ENCODE measurements around the gene SLF2. TPM values are rescaled to one million over a fixed set of nuclear protein-coding genes. Genes with fewer than 3 reads are reported as not detected.
"Not testable (repeated sequence)": the region's sequence is repeated elsewhere in the genome, so short reads cannot be mapped to it uniquely, and the experiment has no call there.

SLF2 gene
- total RNA-seq, 1 donor from 2014 or later, result 40.0 TPM

GRCh38 chr10:100962351-100963080 is 49.8 kb downstream of the SLF2 start:
- no peak for DNase-seq (ENCODE audit: low spot score)

GRCh38 chr10:100963826-100964225 is 51.1 kb downstream of the SLF2 start:
- DNase-seq (ENCODE audit: low spot score), result no peak

- no peak for DNase-seq (ENCODE audit: low spot score)
Observed at GRCh38 chr10:100965820-100966219, 53.1 kb downstream of the SLF2 start.

GRCh38 chr10:100966887-100967286 is 54.1 kb downstream of the SLF2 start:
- no peak for DNase-seq (ENCODE audit: low spot score)

GRCh38 chr10:100967332-100967731 is 54.6 kb downstream of the SLF2 start:
- DNase-seq (ENCODE audit: low spot score), result no peak

- no peak for DNase-seq (ENCODE audit: low spot score)
Observed at GRCh38 chr10:100968062-100968736, 55.4 kb downstream of the SLF2 start.

- no peak for DNase-seq (ENCODE audit: low spot score)
Observed at GRCh38 chr10:100968863-100969186, 56.1 kb downstream of the SLF2 start.

- no peak for DNase-seq (ENCODE audit: low spot score)
Observed at GRCh38 chr10:100969187-100970075, 56.7 kb downstream of the SLF2 start, which contains the start of gene SEMA4G. Gene SEMA4G (plus strand): TSS chr10:100969504. CDS start chr10:100972913, 3,409 bp downstream.

- DNase-seq (ENCODE audit: low spot score), result no peak
Observed at GRCh38 chr10:100970076-100970913, 57.5 kb downstream of the SLF2 start.

GRCh38 chr10:100970914-100971811 is 58.4 kb downstream of the SLF2 start:
- DNase-seq (ENCODE audit: low spot score), result no peak

GRCh38 chr10:100972115-100972903 is 59.5 kb downstream of the SLF2 start:
- no peak for DNase-seq (ENCODE audit: low spot score)

GRCh38 chr10:100972904-100973535 is 60.3 kb downstream of the SLF2 start:
- DNase-seq (ENCODE audit: low spot score), result no peak

- not testable (repeated sequence) for DNase-seq (ENCODE audit: low spot score)
Observed at GRCh38 chr10:100975397-100975796, 62.6 kb downstream of the SLF2 start.

GRCh38 chr10:100976906-100977305 is 64.1 kb downstream of the SLF2 start:
- no peak for DNase-seq (ENCODE audit: low spot score)

- no peak for DNase-seq (ENCODE audit: low spot score)
Observed at GRCh38 chr10:100977436-100977835, 64.7 kb downstream of the SLF2 start.

- no peak for DNase-seq (ENCODE audit: low spot score)
Observed at GRCh38 chr10:100978121-100978900, 65.5 kb downstream of the SLF2 start.

GRCh38 chr10:100978901-100979195 is 66.1 kb downstream of the SLF2 start:
- DNase-seq (ENCODE audit: low spot score), result no peak

- no peak for DNase-seq (ENCODE audit: low spot score)
Observed at GRCh38 chr10:100979791-100980272, 67.1 kb downstream of the SLF2 start.

Data from ureter (tissue), 1 donor.